NCI-H1092 treated with DMSO at 0.1 percent for 48 hours (cell line): ENCODE results near the gene SLC25A47.

Source experiments
- DNase-seq: peaks from one replicate; lab custom pipeline; 2025; lab: John Stamatoyannopoulos, UW

The SLC25A47 gene

GRCh38 chr14:100348784-100349685 is 25.9 kb downstream of the SLC25A47 start:
- DNase-seq: peak; percentile 12

DNA sequence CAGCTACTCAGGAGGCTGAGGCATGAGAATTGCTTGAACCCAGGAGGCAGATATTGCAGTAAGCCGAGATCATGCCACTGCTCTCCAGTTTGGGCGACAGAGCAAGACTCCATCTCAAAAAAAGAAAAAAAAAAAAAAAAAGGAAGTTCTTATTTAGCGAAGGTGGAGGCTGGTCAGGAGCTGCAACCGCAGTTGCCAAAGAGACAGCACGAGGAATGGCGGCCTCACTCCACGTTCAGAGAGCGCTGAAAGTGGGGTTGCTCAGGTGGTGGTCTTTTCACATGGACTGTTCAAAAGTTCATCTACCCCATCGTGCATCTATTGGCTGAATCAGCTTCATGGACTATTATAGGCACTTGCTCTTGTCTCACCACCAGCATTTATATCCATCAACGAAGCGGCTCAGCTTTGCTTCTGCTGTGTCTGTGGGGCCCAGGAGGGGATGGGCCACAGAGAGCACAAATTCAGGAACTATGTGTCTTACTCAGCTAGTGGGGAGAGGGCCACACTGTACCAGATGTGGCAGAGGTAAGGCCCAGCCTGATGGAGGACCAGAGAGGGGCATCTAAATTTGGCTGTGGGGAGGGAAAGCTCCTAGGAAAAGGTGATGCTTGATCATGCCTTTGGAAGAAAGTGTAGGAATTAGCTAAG is 27.3 kb downstream of the SLC25A47 start:
- no peak for DNase-seq

DNA sequence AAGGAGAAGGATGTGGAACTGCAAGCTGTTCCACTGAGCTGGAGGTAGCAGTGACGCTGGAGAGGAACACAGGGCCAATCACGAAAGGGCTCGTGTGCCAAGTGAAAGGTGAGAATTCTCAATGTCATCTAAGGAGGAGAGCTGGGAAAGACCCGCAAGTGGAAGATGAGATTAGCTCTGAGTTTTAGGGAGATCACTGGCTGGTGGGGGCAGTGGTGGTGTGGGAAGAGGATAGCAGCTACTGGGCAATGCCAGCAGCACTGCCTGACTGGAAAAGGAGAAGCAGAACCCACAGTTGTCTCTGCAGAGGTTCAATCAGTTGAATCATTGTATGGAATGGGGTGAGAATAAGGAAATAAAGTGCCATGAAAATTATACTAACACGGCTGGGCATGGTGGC is 27.8 kb downstream of the SLC25A47 start:
- DNase-seq: no peak

GRCh38 chr14:100358396-100358795 is 35.3 kb downstream of the SLC25A47 start:
- no peak for DNase-seq

GRCh38 chr14:100359111-100359510 is 36.0 kb downstream of the SLC25A47 start:
- DNase-seq: no peak

- DNase-seq: no peak
Observed at GRCh38 chr14:100359881-100360280, 36.7 kb downstream of the SLC25A47 start.

DNA sequence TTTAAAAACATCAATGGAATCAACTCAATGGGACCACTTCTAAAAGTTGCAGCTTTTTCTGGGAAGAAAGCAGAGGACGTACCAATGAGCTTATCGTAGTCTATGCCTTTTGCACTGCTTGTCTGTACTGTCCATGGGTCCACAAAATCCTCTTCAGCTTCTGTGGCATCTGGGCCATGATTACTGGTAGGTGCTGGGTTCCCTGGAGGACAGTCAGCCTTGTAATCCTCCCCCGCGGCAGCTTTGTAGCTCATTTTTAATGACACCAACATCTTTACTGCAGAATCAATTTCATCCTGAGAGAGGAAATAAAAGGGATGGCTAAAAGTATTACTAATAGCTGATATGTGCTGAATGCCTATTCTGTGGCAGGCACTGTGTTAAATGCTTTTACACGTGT is 38.5 kb downstream of the SLC25A47 start:
- no peak for DNase-seq

GRCh38 chr14:100362311-100362927 is 39.3 kb downstream of the SLC25A47 start:
- DNase-seq: no peak

DNA sequence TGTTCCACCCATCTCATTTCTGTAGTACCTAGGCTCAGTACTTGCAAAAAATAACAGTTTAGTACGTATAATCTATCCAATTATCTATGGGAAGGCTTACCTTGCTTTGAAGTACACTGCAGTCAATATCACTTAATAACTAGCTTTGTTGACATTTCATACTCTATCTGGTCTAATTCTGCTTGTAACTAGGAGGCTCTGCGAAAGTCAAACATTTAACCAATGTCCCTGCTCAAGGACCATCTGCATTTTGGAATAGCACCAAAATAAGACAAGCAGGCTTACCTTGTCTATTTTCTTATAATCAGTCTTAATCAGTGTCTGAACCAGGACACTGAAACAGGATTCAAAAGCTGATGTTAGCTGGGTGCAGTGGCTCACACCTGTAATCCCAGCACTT is 39.9 kb downstream of the SLC25A47 start:
- DNase-seq: no peak

GRCh38 chr14:100364403-100364802 is 41.3 kb downstream of the SLC25A47 start:
- DNase-seq: no peak

DNA sequence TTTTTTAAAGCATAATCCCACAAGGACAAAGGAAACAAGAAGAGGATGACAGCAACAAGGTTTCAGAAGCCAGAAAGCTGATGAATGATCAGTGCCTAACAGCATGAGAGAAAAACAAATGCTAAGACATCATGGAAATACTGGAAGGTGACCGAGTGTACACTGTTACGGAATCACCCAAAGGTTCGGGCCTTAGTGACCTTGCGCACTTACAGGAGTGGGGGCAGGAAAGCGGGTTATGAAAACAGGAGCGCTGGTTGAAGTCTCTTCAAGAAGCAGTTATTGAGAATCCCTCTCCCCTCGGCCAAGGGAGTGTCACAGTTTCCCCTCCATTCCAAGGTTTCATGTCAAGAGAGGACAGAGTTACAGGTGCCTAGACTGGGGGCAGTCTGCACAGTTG is 42.6 kb downstream of the SLC25A47 start:
- DNase-seq: no peak

GRCh38 chr14:100369019-100369418 is 45.9 kb downstream of the SLC25A47 start:
- no peak for DNase-seq

DNA sequence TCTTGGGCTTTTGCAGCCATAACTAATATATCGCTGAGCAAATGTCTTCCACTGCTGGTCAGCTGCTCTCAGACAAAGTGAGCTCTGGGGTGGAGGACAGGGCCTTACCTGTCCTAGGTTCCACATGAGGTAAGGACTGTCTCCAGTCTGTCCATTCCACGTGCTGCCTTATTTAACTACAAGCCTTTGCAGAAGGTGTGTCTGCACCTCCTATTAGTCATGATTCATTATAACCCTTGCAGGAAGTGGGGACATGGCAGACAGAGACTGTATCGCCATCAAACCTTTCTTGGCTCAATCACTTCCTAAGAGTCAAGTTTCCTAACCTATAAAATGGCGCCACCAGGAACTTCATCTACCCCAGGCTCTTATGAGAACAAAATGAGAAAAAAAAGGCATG is 46.9 kb downstream of the SLC25A47 start:
- DNase-seq: no peak

- DNase-seq: no peak
Observed at GRCh38 chr14:100371773-100372172, 48.6 kb downstream of the SLC25A47 start.

- no peak for DNase-seq
Observed at GRCh38 chr14:100372357-100373048, 49.4 kb downstream of the SLC25A47 start.

DNA sequence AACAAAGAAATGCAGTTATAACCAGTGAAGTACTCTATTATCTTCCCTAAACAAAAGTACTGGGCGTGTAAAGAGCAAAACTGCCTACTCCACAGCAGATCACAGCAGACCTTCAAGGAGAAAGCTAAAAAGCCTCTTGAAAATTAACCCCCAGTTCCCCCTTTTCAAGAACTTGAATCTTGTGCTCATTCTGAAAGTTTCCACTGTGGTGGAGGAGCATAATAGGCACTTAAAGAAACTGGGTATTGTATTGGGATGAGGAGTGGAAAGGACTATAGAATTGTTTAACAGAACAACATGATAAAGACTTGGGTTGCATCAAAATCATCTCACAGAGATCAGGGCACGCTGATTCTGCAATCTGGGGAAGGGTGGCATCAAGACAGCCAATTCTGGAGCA is 51.1 kb downstream of the SLC25A47 start:
- no peak for DNase-seq

DNA sequence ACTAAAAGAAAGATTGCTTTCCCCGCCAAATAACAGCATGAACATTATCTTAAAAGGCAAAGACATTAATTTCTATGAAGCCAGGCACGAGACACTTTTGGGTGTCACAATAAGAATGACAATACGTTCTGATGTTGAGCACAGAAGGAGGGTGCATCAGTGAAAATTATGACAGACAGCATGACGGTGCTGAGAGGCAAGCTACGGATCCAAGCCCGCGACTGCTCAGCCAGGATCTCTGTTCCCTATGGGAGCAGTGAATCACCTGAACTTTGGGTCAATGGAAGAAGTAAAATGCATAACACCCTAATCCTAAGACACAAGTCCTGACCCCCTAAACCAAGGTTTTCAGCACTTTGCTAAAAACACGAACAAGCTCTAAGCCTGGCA is 51.7 kb downstream of the SLC25A47 start:
- DNase-seq: no peak

DNA sequence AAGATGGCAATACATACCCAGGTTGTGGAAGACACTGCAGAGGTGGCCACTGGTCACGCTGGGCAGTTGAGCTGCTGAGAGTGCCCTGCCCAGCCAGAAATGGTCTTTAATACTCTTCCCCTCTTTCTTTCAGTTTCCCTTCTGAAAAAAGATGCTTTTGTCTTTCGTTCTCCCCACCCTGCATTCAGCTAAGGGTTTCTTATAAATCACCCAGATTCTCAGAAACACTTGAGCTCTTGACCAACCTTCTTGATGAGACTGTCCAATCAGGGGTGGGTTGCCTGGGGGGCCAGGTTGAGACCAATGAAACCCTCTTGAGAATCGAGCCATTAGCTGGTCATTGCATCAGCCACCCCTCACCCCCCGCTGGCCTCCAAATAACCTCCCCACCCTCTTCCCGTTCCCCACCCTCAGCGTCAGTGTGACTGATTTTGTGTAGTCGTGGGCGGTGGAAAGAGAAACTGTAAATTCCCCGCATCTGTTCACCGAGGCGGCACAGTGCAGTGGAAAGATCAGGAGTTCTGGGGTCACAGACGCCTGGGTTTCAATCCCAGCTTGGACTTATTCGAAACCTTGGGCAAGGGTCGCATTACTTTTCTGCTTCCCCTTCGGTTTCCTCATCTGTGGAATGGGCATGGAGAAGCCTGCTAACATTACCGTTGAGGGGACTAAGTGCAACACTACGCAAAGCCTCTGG is 52.3 kb downstream of the SLC25A47 start:
- no peak for DNase-seq

DNA sequence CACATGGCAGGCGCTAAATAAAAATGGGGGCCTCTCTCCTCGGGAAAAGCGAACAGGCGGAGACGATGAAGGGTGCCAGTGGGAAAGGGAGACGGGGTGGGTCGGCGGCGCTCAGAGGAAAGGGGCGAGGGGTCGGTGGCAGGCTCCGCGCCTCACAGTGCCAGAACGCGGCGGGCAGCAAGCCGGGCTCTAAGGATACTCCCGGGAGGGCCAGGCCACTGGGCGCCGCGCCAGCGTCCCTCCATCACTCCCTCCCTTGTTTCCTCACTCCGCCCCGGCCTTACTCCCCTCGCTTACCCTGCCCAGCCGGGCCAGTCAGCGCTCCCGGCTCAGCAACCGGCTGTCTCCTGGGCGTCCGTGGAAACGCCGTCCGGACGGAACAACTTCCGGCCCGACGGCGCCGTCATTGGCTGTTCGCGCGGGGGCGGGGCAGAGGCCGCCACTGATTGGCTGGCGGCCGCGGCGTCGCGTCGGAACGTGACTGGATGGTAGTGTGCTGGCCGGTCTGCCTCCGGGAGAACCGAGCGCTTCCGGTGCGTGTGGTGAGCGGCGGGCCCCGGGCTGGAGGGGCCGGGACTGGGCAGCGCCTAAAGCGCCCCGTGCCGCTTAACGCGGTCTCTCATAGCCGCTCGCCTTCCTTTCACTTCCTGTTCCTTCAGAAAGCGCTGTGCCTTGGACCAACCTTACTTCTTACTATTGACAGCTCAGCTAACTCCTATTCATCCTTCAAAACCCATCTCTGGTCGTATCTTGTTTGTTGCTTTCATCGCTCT is 53.0 kb downstream of the SLC25A47 start, which contains the start of gene WDR25:
TSS of gene WDR25 (plus strand) at position 523 of the 773 bp plus-strand sequence.
- DNase-seq: peak; percentile 92

GRCh38 chr14:100376751-100377171 is 53.6 kb downstream of the SLC25A47 start:
- no peak for DNase-seq
